Lower leg skin (tissue), 3 donors: ENCODE results near the gene PTPN3.

Experiments
- CTCF ChIP-seq, 3 donors: fragments of 450-650 bp; IDR thresholded peaks; one replicate each; pipeline ENCODE4 v1.5.1; 2016; ENCODE audit warnings: antibody characterized with exemption in 3 of 3, mild to moderate bottlenecking in 3 of 3, moderate library complexity in 2 of 3
- POLR2A ChIP-seq, 2 donors: fragments of 450-650 bp; IDR thresholded peaks; one replicate each; pipeline ENCODE4 v1.6.1; 2016 to 2017; ENCODE audit warnings: antibody characterized with exemption in 2 of 2, mild to moderate bottlenecking in 1 of 2, moderate library complexity in 1 of 2

DNA sequence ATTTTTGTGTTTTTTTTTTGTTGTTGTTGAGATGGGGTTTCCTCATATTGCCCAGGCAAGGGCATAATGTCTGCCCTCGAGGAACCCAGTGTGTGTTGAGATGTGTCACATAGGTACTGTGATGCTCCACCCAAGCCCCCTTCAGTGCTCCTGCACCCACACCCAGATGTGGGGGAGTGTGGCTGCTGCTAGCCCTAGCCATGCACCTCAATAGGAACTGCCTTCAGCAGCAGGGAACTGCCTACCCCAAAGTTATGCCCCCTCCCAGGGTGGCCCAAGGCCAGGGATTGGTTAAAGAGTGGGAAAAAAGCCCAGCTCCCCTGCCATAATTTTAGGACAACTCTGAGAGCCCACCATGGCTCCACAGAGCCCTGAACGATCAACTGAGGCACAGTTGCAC is 143.9 kb downstream of the PTPN3 start:
- TF ChIP-seq POLR2A (IDR thresholded peaks at IDR 0.05) (no peak), CTCF (IDR thresholded peaks at IDR 0.05) (no peak)
